ENCODE results near the gene IFNL1. TPM values are rescaled to one million over a fixed set of nuclear protein-coding genes. Genes with fewer than 3 reads are reported as not detected.

The IFNL1 gene
- polyA plus RNA-seq, 1 donor from 2014 or later, result not detected

DNA sequence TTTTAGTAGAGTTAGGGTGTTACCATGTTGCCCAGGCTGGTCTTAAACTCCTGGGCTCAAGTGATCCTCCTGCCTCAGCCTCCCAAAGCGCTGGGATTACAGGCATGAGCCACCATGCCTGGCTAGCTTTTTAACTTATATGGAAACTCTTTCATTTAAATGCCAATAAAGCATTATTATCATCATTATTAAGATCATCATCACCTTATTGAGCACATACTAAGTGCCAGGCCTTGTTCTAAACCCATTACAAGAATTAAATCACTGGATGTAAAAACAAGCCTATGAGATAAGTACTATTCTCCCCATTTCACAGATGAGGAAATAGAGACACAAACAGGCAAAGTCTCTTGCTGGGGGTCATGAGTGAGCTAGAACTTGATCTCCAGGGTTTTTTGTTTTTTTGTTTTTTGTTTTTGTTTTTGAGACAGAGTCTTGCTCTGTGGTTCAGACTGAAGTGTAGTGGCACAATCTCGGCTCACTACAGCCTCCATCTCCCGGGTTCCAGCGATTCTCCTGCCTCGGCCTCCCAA lies 38.3 kb downstream of the IFNL1 start:
- Histone ChIP-seq H3K4me3 (ENCODE audit: low read length) (no peak overlapping the region), H3K9me3 (ENCODE audit: low read length) (no peaks in the 10 kb centered on the region), H2AFZ (ENCODE audit: low read depth, low read length) (no peak overlapping the region), H4K20me1 (ENCODE audit: insufficient read depth) (no peaks in the 10 kb centered on the region), H3K9ac (ENCODE audit: low read length) (no peak overlapping the region), H3K27me3 (ENCODE audit: insufficient read depth, low read depth, low read length) (no peaks in the 10 kb centered on the region), H3F3A (ENCODE audit: insufficient read depth, low read length, poor library complexity, severe bottlenecking) (no peaks in the 10 kb centered on the region), H3K27ac (ENCODE audit: low read length) (no peak overlapping the region), H3K36me3 (ENCODE audit: insufficient read depth, low read length) (no peaks in the 10 kb centered on the region), H3K79me2 (replicated peaks; ENCODE audit: insufficient read depth, low read length) (no peaks in the 10 kb centered on the region), H3K4me2 (ENCODE audit: low read length) (no peak overlapping the region), H3K9me2 (ENCODE audit: insufficient read depth, low read length) (no peaks in the 10 kb centered on the region)
- TF ChIP-seq EP300 (conservative IDR thresholded peaks at IDR 0.05; ENCODE audit: poor library complexity, severe bottlenecking) (no peak), RAD21 (conservative IDR thresholded peaks at IDR 0.05) (no peak), EZH2 (IDR thresholded peaks at IDR 0.05; ENCODE audit: borderline replicate concordance, insufficient read depth, low read length, poor library complexity, severe bottlenecking) (no peak), MXI1 (conservative IDR thresholded peaks at IDR 0.05; ENCODE audit: poor library complexity, severe bottlenecking) (no peak), SMC3 (conservative IDR thresholded peaks at IDR 0.05; ENCODE audit: poor library complexity) (no peak), POLR2AphosphoS5 (IDR thresholded peaks at IDR 0.05) (no peak), TAF1 (IDR thresholded peaks at IDR 0.05; ENCODE audit: low read depth) (no peak), REST (IDR thresholded peaks at IDR 0.05; ENCODE audit: borderline replicate concordance) (no peak)
- TF ChIP-seq, protein P1, sequence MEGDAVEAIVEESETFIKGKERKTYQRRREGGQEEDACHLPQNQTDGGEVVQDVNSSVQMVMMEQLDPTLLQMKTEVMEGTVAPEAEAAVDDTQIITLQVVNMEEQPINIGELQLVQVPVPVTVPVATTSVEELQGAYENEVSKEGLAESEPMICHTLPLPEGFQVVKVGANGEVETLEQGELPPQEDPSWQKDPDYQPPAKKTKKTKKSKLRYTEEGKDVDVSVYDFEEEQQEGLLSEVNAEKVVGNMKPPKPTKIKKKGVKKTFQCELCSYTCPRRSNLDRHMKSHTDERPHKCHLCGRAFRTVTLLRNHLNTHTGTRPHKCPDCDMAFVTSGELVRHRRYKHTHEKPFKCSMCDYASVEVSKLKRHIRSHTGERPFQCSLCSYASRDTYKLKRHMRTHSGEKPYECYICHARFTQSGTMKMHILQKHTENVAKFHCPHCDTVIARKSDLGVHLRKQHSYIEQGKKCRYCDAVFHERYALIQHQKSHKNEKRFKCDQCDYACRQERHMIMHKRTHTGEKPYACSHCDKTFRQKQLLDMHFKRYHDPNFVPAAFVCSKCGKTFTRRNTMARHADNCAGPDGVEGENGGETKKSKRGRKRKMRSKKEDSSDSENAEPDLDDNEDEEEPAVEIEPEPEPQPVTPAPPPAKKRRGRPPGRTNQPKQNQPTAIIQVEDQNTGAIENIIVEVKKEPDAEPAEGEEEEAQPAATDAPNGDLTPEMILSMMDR (IDR thresholded peaks at IDR 0.05; ENCODE audit: poor library complexity, severe bottlenecking), result no peak

- H3K79me2 ChIP-seq (replicated peaks; ENCODE audit: insufficient read depth, low read length), result no peaks in the 10 kb centered on the region
- no peaks in the 10 kb centered on the region for H3K36me3 ChIP-seq (ENCODE audit: insufficient read depth, low read length)
- H3F3A ChIP-seq (ENCODE audit: insufficient read depth, low read length, poor library complexity, severe bottlenecking), result no peaks in the 10 kb centered on the region
- TF ChIP-seq TAF1 (IDR thresholded peaks at IDR 0.05; ENCODE audit: low read depth), result no peak
- TF ChIP-seq EP300 (conservative IDR thresholded peaks at IDR 0.05; ENCODE audit: poor library complexity, severe bottlenecking), result no peak
- TF ChIP-seq EZH2 (IDR thresholded peaks at IDR 0.05; ENCODE audit: borderline replicate concordance, insufficient read depth, low read length, poor library complexity, severe bottlenecking), result no peak
- no peak for TF ChIP-seq REST (IDR thresholded peaks at IDR 0.05; ENCODE audit: borderline replicate concordance)
- no peak for TF ChIP-seq RAD21 (conservative IDR thresholded peaks at IDR 0.05)
- TF ChIP-seq, protein P1 (IDR thresholded peaks at IDR 0.05; ENCODE audit: poor library complexity, severe bottlenecking), result no peak
- no peak for TF ChIP-seq MXI1 (conservative IDR thresholded peaks at IDR 0.05; ENCODE audit: poor library complexity, severe bottlenecking)
- TF ChIP-seq SMC3 (conservative IDR thresholded peaks at IDR 0.05; ENCODE audit: poor library complexity), result no peak
- no peak overlapping the region for H3K27ac ChIP-seq (ENCODE audit: low read length)
- H3K4me3 ChIP-seq (ENCODE audit: low read length), result no peak overlapping the region
- no peaks in the 10 kb centered on the region for H3K9me2 ChIP-seq (ENCODE audit: insufficient read depth, low read length)
- H3K4me2 ChIP-seq (ENCODE audit: low read length), result no peak overlapping the region
- no peaks in the 10 kb centered on the region for H4K20me1 ChIP-seq (ENCODE audit: insufficient read depth)
- no peaks in the 10 kb centered on the region for H3K27me3 ChIP-seq (ENCODE audit: insufficient read depth, low read depth, low read length)
- H3K9ac ChIP-seq (ENCODE audit: low read length), result no peak overlapping the region
- H3K9me3 ChIP-seq (ENCODE audit: low read length), result no peaks in the 10 kb centered on the region
- no peak overlapping the region for H2AFZ ChIP-seq (ENCODE audit: low read depth, low read length)
These were observed 39.0 kb downstream of the IFNL1 start for GRCh38 chr19:39335168-39335548.
